Measurements from ENCODE around the gene FOXD1. TPM values are rescaled to one million over a fixed set of nuclear protein-coding genes. Genes with fewer than 3 reads are reported as not detected.
A peak's percentile ranks its signal among the peaks of the same experiment; 100 is the strongest.

FOXD1 gene
- total RNA-seq, 1 donor from 2014 or later: 0.74 TPM

DNA sequence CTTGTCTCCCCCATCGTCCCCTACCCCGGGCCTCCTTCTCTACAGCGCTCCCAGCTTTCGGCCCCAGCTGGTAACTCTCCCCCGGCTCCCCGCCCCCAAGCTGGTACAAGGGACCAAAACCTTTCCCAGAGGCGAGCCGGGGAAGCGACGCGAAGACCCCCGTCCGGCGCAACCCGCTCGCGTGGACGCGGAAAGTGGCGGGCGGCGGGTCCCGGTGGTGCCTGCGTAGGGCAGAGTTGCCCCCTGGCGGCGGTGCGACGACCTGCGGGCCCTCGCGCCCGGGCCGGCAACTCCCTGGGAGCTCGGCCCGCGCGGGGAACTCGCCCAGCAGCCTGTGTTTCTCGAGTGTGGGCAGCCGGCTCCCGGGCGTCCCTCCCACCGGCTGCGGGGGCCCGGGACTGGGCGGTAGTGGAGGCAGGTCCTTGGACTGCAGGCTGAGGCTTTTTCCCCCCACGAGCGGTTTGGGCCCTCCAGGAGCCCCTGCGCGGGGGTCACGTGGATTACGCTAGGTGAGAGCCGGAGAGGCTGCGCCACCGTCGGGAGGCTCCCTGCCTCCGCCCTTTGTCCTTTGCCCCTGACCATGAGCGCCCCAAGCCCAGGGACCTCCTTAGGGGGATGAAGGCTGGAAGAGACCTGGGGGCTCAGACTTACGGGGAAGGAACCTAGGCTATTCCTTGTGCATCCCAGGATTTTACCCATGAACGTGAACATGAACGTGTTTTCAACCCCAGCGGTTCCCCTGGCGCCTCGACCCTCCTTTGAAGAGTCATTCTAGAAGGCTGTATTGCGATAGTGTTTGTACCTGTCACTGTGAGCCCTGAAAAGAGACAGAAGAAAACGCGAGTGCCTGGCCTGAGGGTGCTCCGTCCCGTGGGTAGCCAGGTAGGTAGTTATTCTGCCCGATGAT lies 2.9 kb upstream of the FOXD1 start:
- DNase-seq (peak; percentile 72), ATAC-seq (peak; percentile 85 to 89)
- Histone ChIP-seq H3K27me3 (ENCODE audit: low read depth) (peaks cover 84% of the 10 kb centered on the region), H3K36me3 (no peaks in the 10 kb centered on the region), H3K27ac (no peak overlapping the region), H3K9me3 (no peaks in the 10 kb centered on the region), H3K4me3 (no peak overlapping the region), H3K4me1 (peaks cover 25% of the 10 kb centered on the region)
- TF ChIP-seq, protein P1, sequence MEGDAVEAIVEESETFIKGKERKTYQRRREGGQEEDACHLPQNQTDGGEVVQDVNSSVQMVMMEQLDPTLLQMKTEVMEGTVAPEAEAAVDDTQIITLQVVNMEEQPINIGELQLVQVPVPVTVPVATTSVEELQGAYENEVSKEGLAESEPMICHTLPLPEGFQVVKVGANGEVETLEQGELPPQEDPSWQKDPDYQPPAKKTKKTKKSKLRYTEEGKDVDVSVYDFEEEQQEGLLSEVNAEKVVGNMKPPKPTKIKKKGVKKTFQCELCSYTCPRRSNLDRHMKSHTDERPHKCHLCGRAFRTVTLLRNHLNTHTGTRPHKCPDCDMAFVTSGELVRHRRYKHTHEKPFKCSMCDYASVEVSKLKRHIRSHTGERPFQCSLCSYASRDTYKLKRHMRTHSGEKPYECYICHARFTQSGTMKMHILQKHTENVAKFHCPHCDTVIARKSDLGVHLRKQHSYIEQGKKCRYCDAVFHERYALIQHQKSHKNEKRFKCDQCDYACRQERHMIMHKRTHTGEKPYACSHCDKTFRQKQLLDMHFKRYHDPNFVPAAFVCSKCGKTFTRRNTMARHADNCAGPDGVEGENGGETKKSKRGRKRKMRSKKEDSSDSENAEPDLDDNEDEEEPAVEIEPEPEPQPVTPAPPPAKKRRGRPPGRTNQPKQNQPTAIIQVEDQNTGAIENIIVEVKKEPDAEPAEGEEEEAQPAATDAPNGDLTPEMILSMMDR (IDR thresholded peaks at IDR 0.05): peak; percentile 88
- intact Hi-C loops (cut with DNase I): no loop called here

DNA sequence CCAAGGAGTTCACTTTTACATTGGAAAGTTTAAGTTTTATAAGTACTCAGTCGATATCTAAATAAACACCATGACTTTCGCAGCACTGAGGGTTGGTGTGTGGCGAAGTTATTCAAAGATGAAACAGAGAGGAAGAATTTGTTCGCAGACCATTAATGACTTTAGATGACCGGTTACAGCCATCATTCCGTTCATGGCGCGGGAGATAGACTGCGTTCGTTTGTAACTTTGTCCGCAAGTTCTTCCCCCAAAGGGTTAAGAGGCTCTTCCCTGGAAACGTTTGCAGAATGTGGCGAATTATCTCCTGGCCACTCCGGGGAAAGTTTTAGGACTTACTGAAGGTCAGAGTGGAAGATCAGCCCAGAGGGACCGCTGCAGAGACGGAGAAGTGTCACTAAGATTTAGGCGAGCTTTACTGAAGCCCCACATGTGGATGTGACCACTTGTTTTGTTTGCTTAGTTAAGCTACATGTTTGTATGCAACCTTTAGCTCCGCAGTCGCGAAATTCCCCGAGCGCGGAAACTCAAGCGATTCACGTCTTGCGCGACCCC lies 2.2 kb upstream of the FOXD1 start:
- TF ChIP-seq, protein P1 (IDR thresholded peaks at IDR 0.05): no peak
- Histone ChIP-seq H3K27me3 (ENCODE audit: low read depth) (peaks cover 84% of the 10 kb centered on the region), H3K4me3 (no peak overlapping the region), H3K4me1 (peaks cover 26% of the 10 kb centered on the region), H3K9me3 (no peaks in the 10 kb centered on the region), H3K27ac (no peak overlapping the region), H3K36me3 (no peaks in the 10 kb centered on the region)
- intact Hi-C loops (cut with DNase I): no loop called here
- DNase-seq: no peak
- peak in 1 of 2 donors; percentile 14 for ATAC-seq

- H3K4me3 ChIP-seq: no peak overlapping the region
- H3K27ac ChIP-seq: no peak overlapping the region
- ATAC-seq (no peak), DNase-seq (no peak)
- H3K4me1 ChIP-seq: peaks cover 26% of the 10 kb centered on the region
- intact Hi-C loops (cut with DNase I): no loop called here
- no peaks in the 10 kb centered on the region for H3K9me3 ChIP-seq
- TF ChIP-seq, protein P1 (IDR thresholded peaks at IDR 0.05): no peak
- no peaks in the 10 kb centered on the region for H3K36me3 ChIP-seq
- peaks cover 86% of the 10 kb centered on the region for H3K27me3 ChIP-seq (ENCODE audit: low read depth)
Observed at GRCh38 chr5:73450137-73450536, 1.6 kb upstream of the FOXD1 start.

- Histone ChIP-seq H3K4me1 (peaks cover 26% of the 10 kb centered on the region), H3K27me3 (ENCODE audit: low read depth) (peaks cover 86% of the 10 kb centered on the region), H3K36me3 (no peaks in the 10 kb centered on the region), H3K27ac (no peak overlapping the region), H3K9me3 (no peaks in the 10 kb centered on the region), H3K4me3 (peak overlapping the region; percentile 52)
- ATAC-seq (no peak), DNase-seq (peak; percentile 50)
- TF ChIP-seq, protein P1 (IDR thresholded peaks at IDR 0.05): no peak
- intact Hi-C loops (cut with DNase I): no loop called here
Observed at GRCh38 chr5:73447530-73448462, 781 bp downstream of the FOXD1 start.

Measured in lower lobe of right lung (tissue), 2 donors.